Muscle of leg (tissue), 11 donors: ENCODE data around the gene IL12RB2. TPM values are rescaled to one million over a fixed set of nuclear protein-coding genes. Genes with fewer than 3 reads are reported as not detected.

Source experiments
- DNase-seq: peaks from one replicate; pipeline ENCODE4 v3.0.0; 2013
- H3K27ac ChIP-seq: one replicate; pipeline ENCODE4 v1.5.1; 2013; ENCODE audit warnings: mild to moderate bottlenecking, low read length, control low read depth
- H3K27me3 ChIP-seq: one replicate; pipeline ENCODE4 v1.6.1; 2013; ENCODE audit warnings: low read length; ENCODE audit not compliant: control insufficient read depth, insufficient read depth
- H3K36me3 ChIP-seq: one replicate; pipeline ENCODE4 v1.6.1; 2013; ENCODE audit warnings: low read length; ENCODE audit not compliant: control insufficient read depth, insufficient read depth
- H3K4me1 ChIP-seq: one replicate; pipeline ENCODE4 v1.6.1; 2013; ENCODE audit warnings: low read length; ENCODE audit not compliant: control insufficient read depth, insufficient read depth
- H3K4me3 ChIP-seq: one replicate; pipeline ENCODE4 v1.5.1; 2013; ENCODE audit warnings: low read length, control low read depth
- H3K9me3 ChIP-seq: replicated peaks from 2 replicates; pipeline ENCODE4 v1.6.1; 2013; ENCODE audit warnings: low read depth, low read length; ENCODE audit not compliant: control insufficient read depth
- WGBS: methylation state at CpG from one replicate; pipeline ENCODE4 v1.1.5; 2013; ENCODE audit warnings: missing lambda C conversion rate; ENCODE audit not compliant: insufficient coverage; 5-methylcytosine and 5-hydroxymethylcytosine counted together
- polyA plus RNA-seq, 8 donors: library from polyadenylated mRNA; unstranded; fragments of 120-200 nt; gene quantifications; one replicate each; pipeline versions ENCODE4 v1.2.1 to v1.2.3, GENCODE V29; 2013; ENCODE audit warnings: inconsistent platforms in 1 of 8, low replicate concordance in 1 of 8; ENCODE audit not compliant: insufficient read length in 8 of 8, insufficient read depth in 1 of 8
- total RNA-seq: library from RNA; stranded (reverse); fragments of 120-200 nt; gene quantifications from one replicate; pipeline ENCODE4 v1.2.4, GENCODE V29; 2013

Gene IL12RB2
- total and polyA plus RNA-seq, 9 donors = 0.52 to 1.4 (median 0.87) TPM

DNA sequence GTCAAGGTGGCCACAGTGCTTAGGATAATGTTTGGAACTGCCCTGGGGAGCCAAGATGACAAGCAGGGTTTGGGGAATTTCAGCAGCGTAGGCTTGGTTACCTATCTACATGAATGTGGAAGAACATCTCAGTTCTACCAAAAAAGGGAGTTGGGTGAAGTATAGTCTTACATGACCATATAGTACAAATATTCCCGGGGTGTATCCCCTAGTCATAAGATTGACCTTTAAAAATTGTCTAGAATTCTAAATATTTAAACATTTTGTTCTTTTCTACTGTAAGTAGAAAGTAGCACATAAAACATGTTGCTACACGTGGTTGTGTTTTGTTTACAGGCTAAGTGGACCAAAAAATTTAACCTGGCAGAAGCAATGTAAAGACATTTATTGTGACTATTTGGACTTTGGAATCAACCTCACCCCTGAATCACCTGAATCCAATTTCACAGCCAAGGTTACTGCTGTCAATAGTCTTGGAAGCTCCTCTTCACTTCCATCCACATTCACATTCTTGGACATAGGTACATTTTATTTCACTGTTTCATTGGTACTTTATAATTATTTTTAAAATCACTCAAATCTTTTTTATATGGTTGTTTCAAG, 20.3 kb downstream of the IL12RB2 start:
- Histone ChIP-seq H3K27me3 (no peaks in the 10 kb centered on the region), H3K9me3 (no peaks in the 10 kb centered on the region), H3K4me3 (no peak overlapping the region), H3K36me3 (no peaks in the 10 kb centered on the region), H3K4me1 (no peaks in the 10 kb centered on the region), H3K27ac (no peak overlapping the region)
- DNase-seq = no peak
- no CpG with 5 or more reads among the region's 3 CpGs for WGBS

- WGBS = no CpG with 5 or more reads among the region's 4 CpGs
- H3K27me3 ChIP-seq = no peaks in the 10 kb centered on the region
- no peak overlapping the region for H3K27ac ChIP-seq
- no peak overlapping the region for H3K4me3 ChIP-seq
- no peaks in the 10 kb centered on the region for H3K9me3 ChIP-seq
- no peaks in the 10 kb centered on the region for H3K36me3 ChIP-seq
- H3K4me1 ChIP-seq = no peaks in the 10 kb centered on the region
- no peak for DNase-seq
Observed at GRCh38 chr1:67332653-67333529, 25.2 kb downstream of the IL12RB2 start.

DNA sequence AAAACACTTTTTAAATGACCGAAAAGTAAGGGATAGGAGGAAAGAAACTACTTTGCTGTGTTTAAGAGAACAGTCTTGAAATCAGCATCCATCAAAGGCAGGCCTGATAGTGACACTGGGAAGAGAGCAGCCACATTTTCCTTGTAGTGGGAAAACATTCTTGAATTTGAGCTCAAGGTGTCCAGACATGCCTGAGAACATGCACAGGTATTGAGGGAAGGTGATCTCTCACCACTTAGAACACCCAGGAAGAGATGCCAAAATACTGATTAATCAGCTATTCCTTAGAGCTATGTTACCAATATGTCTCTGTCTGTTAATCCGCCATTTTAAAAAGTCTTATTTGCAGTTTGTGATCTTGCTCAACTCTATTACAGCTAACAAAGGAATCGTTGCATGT, 25.9 kb downstream of the IL12RB2 start:
- no peak overlapping the region for H3K4me3 ChIP-seq
- H3K36me3 ChIP-seq = no peaks in the 10 kb centered on the region
- WGBS = 75% methylated on average over 1 of the region's 3 CpGs
- H3K27me3 ChIP-seq = no peaks in the 10 kb centered on the region
- no peak for DNase-seq
- no peaks in the 10 kb centered on the region for H3K9me3 ChIP-seq
- H3K27ac ChIP-seq = no peak overlapping the region
- H3K4me1 ChIP-seq = no peaks in the 10 kb centered on the region

DNA sequence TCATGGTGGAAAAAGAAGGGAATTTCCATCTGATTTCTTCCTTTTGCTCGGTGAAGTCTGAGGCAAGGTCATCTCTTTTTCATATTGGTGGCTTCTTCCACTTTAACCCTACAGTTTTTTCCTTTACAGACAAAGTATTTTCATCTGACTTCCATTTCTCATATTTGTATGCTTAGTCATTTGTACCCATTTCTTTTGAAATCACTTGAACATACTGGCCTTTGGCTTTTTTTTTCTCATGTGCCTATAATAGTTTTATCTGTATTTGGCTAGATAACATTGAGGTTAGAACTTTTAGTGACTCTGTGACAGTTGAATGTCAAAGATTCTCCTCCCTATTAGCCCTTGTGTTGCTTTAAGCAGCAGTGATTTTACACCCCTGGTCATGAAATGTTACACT, 27.7 kb downstream of the IL12RB2 start:
- no peaks in the 10 kb centered on the region for H3K4me1 ChIP-seq
- H3K36me3 ChIP-seq = no peaks in the 10 kb centered on the region
- no peak for DNase-seq
- H3K27me3 ChIP-seq = no peaks in the 10 kb centered on the region
- no peaks in the 10 kb centered on the region for H3K9me3 ChIP-seq
- H3K4me3 ChIP-seq = no peak overlapping the region
- H3K27ac ChIP-seq = no peak overlapping the region
- WGBS = no CpG with 5 or more reads among the region's 1 CpG

- Histone ChIP-seq H3K27me3 (no peaks in the 10 kb centered on the region), H3K36me3 (no peaks in the 10 kb centered on the region), H3K9me3 (no peaks in the 10 kb centered on the region), H3K4me3 (no peak overlapping the region), H3K4me1 (no peaks in the 10 kb centered on the region), H3K27ac (no peak overlapping the region)
- DNase-seq = no peak
- WGBS = no CpG with 5 or more reads among the region's 5 CpGs
Observed at GRCh38 chr1:67336157-67336556, 28.5 kb downstream of the IL12RB2 start.

GRCh38 chr1:67336783-67337182, 29.1 kb downstream of the IL12RB2 start:
- H3K4me3 ChIP-seq = no peak overlapping the region
- no peak overlapping the region for H3K27ac ChIP-seq

GRCh38 chr1:67338642-67339041, 31.0 kb downstream of the IL12RB2 start:
- no peak overlapping the region for H3K27ac ChIP-seq
- WGBS = 20% methylated on average over 1 of the region's 3 CpGs
- no peaks in the 10 kb centered on the region for H3K27me3 ChIP-seq
- H3K4me1 ChIP-seq = no peaks in the 10 kb centered on the region
- DNase-seq = no peak
- no peaks in the 10 kb centered on the region for H3K36me3 ChIP-seq
- no peak overlapping the region for H3K4me3 ChIP-seq
- no peaks in the 10 kb centered on the region for H3K9me3 ChIP-seq

More at GRCh38 chr1:67336783-67337182, 29.1 kb downstream of the IL12RB2 start:
- 31% methylated on average over 2 of the region's 6 CpGs for WGBS
- H3K4me1 ChIP-seq = no peaks in the 10 kb centered on the region
- no peaks in the 10 kb centered on the region for H3K36me3 ChIP-seq
- no peak for DNase-seq
- no peaks in the 10 kb centered on the region for H3K9me3 ChIP-seq
- H3K27me3 ChIP-seq = no peaks in the 10 kb centered on the region

- peak; percentile 36 for DNase-seq
Observed at GRCh38 chr1:67339623-67340343, 32.1 kb downstream of the IL12RB2 start.

GRCh38 chr1:67342076-67342890, 34.6 kb downstream of the IL12RB2 start:
- Histone ChIP-seq H3K36me3 (no peaks in the 10 kb centered on the region), H3K27me3 (no peaks in the 10 kb centered on the region), H3K4me3 (no peak overlapping the region), H3K27ac (no peak overlapping the region), H3K9me3 (no peaks in the 10 kb centered on the region), H3K4me1 (no peaks in the 10 kb centered on the region)
- DNase-seq = no peak
- WGBS = 40% methylated on average over 1 of the region's 5 CpGs

More at GRCh38 chr1:67339623-67340343, 32.1 kb downstream of the IL12RB2 start:
- H3K36me3 ChIP-seq = no peaks in the 10 kb centered on the region
- H3K27ac ChIP-seq = no peak overlapping the region
- 60% methylated on average over 1 of the region's 7 CpGs for WGBS
- no peak overlapping the region for H3K4me3 ChIP-seq
- H3K4me1 ChIP-seq = no peaks in the 10 kb centered on the region
- H3K9me3 ChIP-seq = no peaks in the 10 kb centered on the region
- H3K27me3 ChIP-seq = no peaks in the 10 kb centered on the region
